Uterus (tissue), 2 donors: ENCODE data around the gene TMIGD3.

Source experiments
- POLR2A ChIP-seq, 2 donors: fragments of 450-650 bp; IDR thresholded peaks; one replicate each; pipeline ENCODE4 v1.6.1; 2016; ENCODE audit warnings: antibody characterized with exemption in 2 of 2, mild to moderate bottlenecking in 1 of 2, moderate library complexity in 1 of 2
- TF ChIP-seq, protein P1 (sequence below), 4 experiments: fragments of 200-600 bp in 2 of 4; fragments of 450-650 bp in 2 of 4; sonication (generic) in 2 of 4; IDR thresholded peaks; one replicate each; pipeline ENCODE4 v1.5.1; 2016 to 2019; ENCODE audit warnings: antibody characterized with exemption in 4 of 4, mild to moderate bottlenecking in 2 of 4, moderate library complexity in 1 of 4

GRCh38 chr1:111448482-111448917 lies 54.9 kb downstream of the TMIGD3 start:
- TF ChIP-seq, protein P1, sequence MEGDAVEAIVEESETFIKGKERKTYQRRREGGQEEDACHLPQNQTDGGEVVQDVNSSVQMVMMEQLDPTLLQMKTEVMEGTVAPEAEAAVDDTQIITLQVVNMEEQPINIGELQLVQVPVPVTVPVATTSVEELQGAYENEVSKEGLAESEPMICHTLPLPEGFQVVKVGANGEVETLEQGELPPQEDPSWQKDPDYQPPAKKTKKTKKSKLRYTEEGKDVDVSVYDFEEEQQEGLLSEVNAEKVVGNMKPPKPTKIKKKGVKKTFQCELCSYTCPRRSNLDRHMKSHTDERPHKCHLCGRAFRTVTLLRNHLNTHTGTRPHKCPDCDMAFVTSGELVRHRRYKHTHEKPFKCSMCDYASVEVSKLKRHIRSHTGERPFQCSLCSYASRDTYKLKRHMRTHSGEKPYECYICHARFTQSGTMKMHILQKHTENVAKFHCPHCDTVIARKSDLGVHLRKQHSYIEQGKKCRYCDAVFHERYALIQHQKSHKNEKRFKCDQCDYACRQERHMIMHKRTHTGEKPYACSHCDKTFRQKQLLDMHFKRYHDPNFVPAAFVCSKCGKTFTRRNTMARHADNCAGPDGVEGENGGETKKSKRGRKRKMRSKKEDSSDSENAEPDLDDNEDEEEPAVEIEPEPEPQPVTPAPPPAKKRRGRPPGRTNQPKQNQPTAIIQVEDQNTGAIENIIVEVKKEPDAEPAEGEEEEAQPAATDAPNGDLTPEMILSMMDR (IDR thresholded peaks at IDR 0.05): no peak
- no peak for TF ChIP-seq POLR2A (IDR thresholded peaks at IDR 0.05)
